ENCODE measurements around the gene GNB5. TPM values are rescaled to one million over a fixed set of nuclear protein-coding genes. Genes with fewer than 3 reads are reported as not detected.
A peak's percentile ranks its signal among the peaks of the same experiment; 100 is the strongest.

The GNB5 gene
- total and polyA plus RNA-seq, 2 of the 13 experiments (the other 11 are each of a cell fraction or from before 2014, with no cell fraction given), result 13.7 to 14.4 TPM

GRCh38 chr15:52078197-52078875 is 112.9 kb downstream of the GNB5 start (continued):
- TF ChIP-seq HINFP (CRISPR knock-in tag; IDR thresholded peaks at IDR 0.05; ENCODE audit: low read depth) (no peak), PAXIP1 (CRISPR knock-in tag; conservative IDR thresholded peaks at IDR 0.05) (peak; percentile 63), CEBPG (CRISPR knock-in tag; IDR thresholded peaks at IDR 0.05) (peak; percentile 89), SIX4 (CRISPR knock-in tag; IDR thresholded peaks at IDR 0.05) (no peak), MAZ (IDR thresholded peaks at IDR 0.05; ENCODE audit: borderline replicate concordance, low read depth, low read length) (no peak), MAZ (CRISPR knock-in tag; IDR thresholded peaks at IDR 0.05; ENCODE audit: low read depth) (no peak), ZNF503 (CRISPR knock-in tag; IDR thresholded peaks at IDR 0.05) (0 out of 2 replicates have a peak, but pooled peaks have one; percentile 15), ZFYVE20 (CRISPR knock-in tag; IDR thresholded peaks at IDR 0.05; ENCODE audit: borderline replicate concordance, low read depth) (no peak), ZNF577 (CRISPR knock-in tag; IDR thresholded peaks at IDR 0.05; ENCODE audit: borderline replicate concordance, low read depth) (no peak), THAP11 (CRISPR knock-in tag; IDR thresholded peaks at IDR 0.05) (0 out of 2 replicates have a peak, but pooled peaks have one; percentile 16), THRA (CRISPR knock-in tag; IDR thresholded peaks at IDR 0.05; ENCODE audit: borderline replicate concordance) (peak; percentile 63; the same call in 1 of the 2 replicates), ZNF883 (CRISPR knock-in tag; IDR thresholded peaks at IDR 0.05; ENCODE audit: not compliant biosample characterization) (peak; percentile 35), KDM3A (CRISPR knock-in tag; IDR thresholded peaks at IDR 0.05; ENCODE audit: low read depth) (0 out of 2 replicates have a peak, but pooled peaks have one; percentile 30), SPEN (CRISPR knock-in tag; IDR thresholded peaks at IDR 0.05; ENCODE audit: low read depth) (peak; percentile 64; the same call in 1 of the 2 replicates), JUNB (CRISPR knock-in tag; IDR thresholded peaks at IDR 0.05; ENCODE audit: borderline replicate concordance) (no peak)
- TF ChIP-seq, protein P1, sequence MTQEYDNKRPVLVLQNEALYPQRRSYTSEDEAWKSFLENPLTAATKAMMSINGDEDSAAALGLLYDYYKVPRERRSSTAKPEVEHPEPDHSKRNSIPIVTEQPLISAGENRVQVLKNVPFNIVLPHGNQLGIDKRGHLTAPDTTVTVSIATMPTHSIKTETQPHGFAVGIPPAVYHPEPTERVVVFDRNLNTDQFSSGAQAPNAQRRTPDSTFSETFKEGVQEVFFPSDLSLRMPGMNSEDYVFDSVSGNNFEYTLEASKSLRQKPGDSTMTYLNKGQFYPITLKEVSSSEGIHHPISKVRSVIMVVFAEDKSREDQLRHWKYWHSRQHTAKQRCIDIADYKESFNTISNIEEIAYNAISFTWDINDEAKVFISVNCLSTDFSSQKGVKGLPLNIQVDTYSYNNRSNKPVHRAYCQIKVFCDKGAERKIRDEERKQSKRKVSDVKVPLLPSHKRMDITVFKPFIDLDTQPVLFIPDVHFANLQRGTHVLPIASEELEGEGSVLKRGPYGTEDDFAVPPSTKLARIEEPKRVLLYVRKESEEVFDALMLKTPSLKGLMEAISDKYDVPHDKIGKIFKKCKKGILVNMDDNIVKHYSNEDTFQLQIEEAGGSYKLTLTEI (CRISPR knock-in tag; conservative IDR thresholded peaks at IDR 0.05), result no peak

All from HepG2 (cell line).